Measurements from ENCODE around the gene HOOK1. TPM values are rescaled to one million over a fixed set of nuclear protein-coding genes. Genes with fewer than 3 reads are reported as not detected.

The HOOK1 gene
- total and polyA plus RNA-seq, 2 donors (not counting 3 experiments of a cell fraction or from before 2014, with no cell fraction given), result not detected

GRCh38 chr1:59805554-59805953 lies 9.2 kb upstream of the HOOK1 start:
- Histone ChIP-seq H3K4me1 (ENCODE audit: control insufficient read depth, extremely low read depth, insufficient read depth, low read length) (no peaks in the 10 kb centered on the region), H3K27ac (ENCODE audit: insufficient read depth, low read depth, low read length) (no peak overlapping the region), H2AFZ (ENCODE audit: low read depth, low read length) (no peak overlapping the region), H3K27me3 (ENCODE audit: control insufficient read depth in 2 of 2, insufficient read depth in 2 of 2, low read length in 2 of 2) (peaks cover 0 to 7% of the 10 kb centered on the region in 2 experiments), H3K36me3 (ENCODE audit: control insufficient read depth in 2 of 2, extremely low read depth in 1 of 2, insufficient read depth in 2 of 2, low read length in 2 of 2) (no peaks in the 10 kb centered on the region), H3K9ac (replicated peaks; ENCODE audit: extremely low read depth, insufficient read depth, low read length) (no peak overlapping the region), H3K4me3 (replicated peaks in 1 of 3; ENCODE audit: insufficient read depth in 1 of 3, low read depth in 1 of 3, low read length in 3 of 3) (no peak overlapping the region), H3K79me2 (ENCODE audit: control insufficient read depth, insufficient read depth, low read length) (no peaks in the 10 kb centered on the region), H3K9me1 (replicated peaks; ENCODE audit: control insufficient read depth, extremely low read depth, insufficient read depth, low read length) (no peaks in the 10 kb centered on the region), H3K9me3 (replicated peaks; ENCODE audit: control insufficient read depth, insufficient read depth, low read length) (no peaks in the 10 kb centered on the region), H4K20me1 (replicated peaks; ENCODE audit: control insufficient read depth, extremely low read depth, insufficient read depth, low read length) (no peaks in the 10 kb centered on the region), H3K4me2 (ENCODE audit: insufficient read depth, low read length) (no peak overlapping the region)
- intact Hi-C loops (cut with micrococcal nuclease), result no loop called here
- ChIA-PET POLR2A (no interaction called here), CTCF (interaction anchor here (1.0 to 1.3 kb wide), 2 partner anchors 9 to 10 kb away, joined by 3 to 4 read pairs; no protein-coding TSS in a partner anchor)
- dilution Hi-C loops (cut with MboI; ENCODE audit: extremely low pct_ligation_motif_present, low sequenced_read_pairs), result no loop called here
- BruUV-seq (replicated peaks), result no TSS peak
- no peak for FAIRE-seq
- TF ChIP-seq JUN (IDR thresholded peaks at IDR 0.05; ENCODE audit: borderline replicate concordance, insufficient read depth, insufficient read length, low read depth) (no peak), POLR2AphosphoS5 (IDR thresholded peaks at IDR 0.05; ENCODE audit: insufficient read depth, low read depth, low read length) (no peak), EZH2 (IDR thresholded peaks at IDR 0.05; ENCODE audit: borderline replicate concordance, low read depth, low read length, severe bottlenecking) (no peak), FOS (IDR thresholded peaks at IDR 0.05; ENCODE audit: borderline replicate concordance, insufficient read depth, low read length) (no peak), MYC (IDR thresholded peaks at IDR 0.05; ENCODE audit: low read depth, low read length) (no peak), GATA2 (IDR thresholded peaks at IDR 0.05; ENCODE audit: insufficient read depth, insufficient read length, low read depth, low read length) (no peak), MAX (IDR thresholded peaks at IDR 0.05; ENCODE audit: insufficient read depth, insufficient read length) (no peak)
- no peak for DNase-seq (ENCODE audit: low read depth, low spot score)

Data from endothelial cell of umbilical vein (primary cell).